NCI-H2081 (cell line): ENCODE results near the gene CEP250.
"Not testable (repeated sequence)": the region's sequence is repeated elsewhere in the genome, so short reads cannot be mapped to it uniquely, and the experiment has no call there.

Source experiments
- DNase-seq, 2 experiments: peaks; one replicate each; lab custom pipeline; 2025; lab: John Stamatoyannopoulos, UW

Gene CEP250

DNA sequence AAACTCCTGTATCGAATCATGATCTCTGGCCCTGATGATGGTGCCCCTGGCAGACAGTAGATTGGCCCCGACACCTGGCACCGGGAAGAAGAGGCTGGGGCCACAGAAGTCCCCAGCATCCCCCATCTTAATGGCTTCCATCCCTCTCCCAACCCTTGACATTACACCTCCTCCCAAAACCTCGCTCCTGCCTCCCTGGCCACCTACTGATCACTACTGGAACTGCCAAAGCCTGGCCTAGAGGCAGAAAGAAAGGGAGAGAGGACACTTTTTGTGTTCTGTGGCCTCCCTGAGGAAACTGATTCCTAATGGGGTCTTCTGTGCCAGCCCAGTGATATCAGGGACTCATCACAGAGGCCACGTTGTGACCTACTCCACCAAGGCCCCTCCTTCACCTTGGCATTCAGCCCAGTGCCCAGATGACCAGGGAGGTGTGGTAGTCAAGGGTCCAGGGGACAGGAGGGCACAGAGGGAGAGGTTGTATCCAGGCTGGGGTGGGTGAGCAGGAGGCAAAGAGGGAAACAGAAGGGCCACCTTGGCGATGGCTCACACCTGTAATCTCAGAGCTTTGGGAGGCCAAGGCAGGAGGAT, 68.0 kb downstream of the CEP250 start:
- no peak for DNase-seq

DNA sequence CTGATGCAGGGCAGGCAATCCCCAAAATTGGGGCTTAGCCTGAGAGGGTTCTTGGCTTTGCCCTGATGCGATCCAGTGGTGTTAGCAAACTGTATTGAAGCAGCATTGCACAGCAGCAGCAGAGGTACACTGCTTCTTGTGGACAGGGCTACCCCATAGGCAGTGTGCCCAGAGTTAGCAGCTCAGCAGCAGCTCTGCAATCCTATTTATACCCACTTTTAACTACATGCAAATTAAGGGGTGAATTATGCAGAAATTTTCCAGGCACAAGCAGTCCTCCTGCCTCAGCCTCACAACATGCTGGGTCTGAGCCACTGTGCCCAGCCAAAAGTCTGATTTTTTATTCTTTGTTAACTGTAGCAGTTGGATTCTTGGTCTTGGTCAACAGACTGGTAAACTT, 70.2 kb downstream of the CEP250 start:
- no peak for DNase-seq

DNA sequence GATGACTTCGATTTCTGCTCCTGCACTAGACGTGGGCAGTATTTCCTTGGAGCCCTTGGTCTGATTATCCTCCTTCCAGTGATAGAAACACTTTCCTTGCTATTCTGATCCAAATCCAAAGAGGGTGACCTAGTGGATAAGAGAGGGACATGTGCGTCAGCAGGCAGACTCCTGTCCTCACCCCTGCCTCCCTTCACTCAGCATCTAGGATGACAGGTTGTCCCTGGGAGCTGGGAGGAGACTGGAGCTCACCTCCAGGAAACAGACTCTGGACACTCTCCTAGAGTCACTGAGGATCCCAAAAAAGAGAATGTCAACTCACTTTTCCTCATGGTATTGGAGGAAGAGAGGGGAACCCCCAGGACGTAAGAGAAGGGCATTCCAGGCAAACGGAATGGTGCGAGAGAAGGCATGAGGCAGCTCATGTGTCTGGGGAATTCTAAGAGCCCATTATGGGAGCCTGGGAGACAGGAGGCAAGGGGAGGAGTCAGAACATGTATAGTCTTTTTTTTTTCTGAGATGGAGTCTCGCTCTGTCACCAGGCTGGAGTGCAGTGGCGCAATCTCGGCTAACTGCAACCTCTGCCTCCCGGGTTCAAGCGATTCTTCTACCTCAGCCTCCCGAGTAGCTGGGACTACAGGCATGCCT, 71.8 kb downstream of the CEP250 start:
- no peak for DNase-seq

DNA sequence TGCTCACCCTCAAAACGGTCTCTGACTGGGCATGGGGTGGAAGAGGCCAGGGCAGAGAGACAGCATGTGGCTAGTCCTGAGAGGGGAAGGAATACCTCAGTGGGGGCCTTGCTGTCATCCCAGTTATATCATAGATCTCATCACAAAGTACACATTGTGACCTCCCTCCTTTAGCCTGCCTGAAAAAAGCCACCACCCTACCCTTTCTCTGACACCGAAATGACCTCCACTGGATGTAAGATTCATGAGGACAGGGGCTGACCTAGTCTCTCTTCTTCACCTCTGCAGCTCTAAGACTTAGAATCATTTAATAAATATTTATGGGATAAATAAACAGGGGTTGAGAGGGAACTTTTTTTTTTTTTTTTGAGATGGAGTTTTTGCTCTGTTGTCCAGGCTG, 74.2 kb downstream of the CEP250 start, which contains the start of gene C20orf173:
Gene C20orf173, minus strand, starts transcription at position 101 of the 400 bp plus-strand sequence. CDS start 279 bp downstream, outside the sequence.
- DNase-seq: no peak

DNA sequence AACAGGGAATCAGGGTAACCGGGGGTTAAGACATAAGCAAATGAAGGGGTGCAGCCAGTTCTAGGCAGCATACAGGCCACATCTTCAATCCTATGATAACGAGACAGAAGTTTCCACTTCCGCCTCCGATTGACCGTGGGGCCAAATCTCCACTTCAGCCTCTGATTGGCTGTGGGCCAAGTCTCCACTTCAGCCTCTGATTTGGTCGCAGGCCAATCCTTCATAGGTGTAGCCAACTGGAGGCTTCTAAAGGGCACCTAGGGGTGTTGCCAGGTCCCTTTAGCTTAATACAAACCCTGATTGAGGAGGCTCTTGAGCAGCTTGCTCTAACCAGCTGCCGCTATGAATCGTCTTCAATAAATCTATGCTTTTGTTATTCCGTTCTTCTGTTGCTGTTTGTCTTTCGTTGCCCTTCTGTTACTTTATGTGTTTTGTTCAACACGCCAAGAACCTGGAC, 84.4 kb downstream of the CEP250 start:
- peak; percentile 28 to 58 for DNase-seq

DNA sequence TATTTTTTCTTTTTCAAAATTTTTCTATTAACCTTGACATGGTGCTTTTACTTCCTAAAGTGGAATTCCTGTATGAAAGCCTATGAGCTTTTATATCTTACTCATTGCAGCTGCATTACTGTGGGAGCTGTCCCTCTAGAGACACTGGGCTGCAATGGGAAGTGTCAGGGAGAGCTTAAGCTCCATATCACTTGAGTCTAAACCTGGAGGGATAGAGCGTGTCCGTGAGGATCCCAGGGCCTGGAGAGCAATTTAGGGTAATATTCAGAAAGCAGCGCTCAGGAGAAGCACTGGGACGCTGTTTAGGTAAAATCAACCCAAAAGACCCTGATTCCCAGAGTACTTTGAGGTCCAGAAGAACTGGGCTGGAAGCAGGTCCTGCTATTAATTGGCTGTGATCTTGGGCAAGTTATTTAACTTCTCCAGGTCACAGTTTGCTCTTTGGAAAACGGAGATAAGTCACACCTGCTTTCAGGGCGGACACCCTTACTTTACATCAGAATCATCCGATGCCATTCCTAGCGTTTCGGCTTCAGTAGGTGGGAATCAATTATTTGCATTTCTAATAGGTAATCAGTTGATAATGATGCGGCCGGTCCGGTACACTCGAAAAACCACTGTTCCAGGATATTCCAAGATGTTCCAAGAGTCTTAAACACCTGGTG, 85.9 kb downstream of the CEP250 start:
- DNase-seq: no peak

DNA sequence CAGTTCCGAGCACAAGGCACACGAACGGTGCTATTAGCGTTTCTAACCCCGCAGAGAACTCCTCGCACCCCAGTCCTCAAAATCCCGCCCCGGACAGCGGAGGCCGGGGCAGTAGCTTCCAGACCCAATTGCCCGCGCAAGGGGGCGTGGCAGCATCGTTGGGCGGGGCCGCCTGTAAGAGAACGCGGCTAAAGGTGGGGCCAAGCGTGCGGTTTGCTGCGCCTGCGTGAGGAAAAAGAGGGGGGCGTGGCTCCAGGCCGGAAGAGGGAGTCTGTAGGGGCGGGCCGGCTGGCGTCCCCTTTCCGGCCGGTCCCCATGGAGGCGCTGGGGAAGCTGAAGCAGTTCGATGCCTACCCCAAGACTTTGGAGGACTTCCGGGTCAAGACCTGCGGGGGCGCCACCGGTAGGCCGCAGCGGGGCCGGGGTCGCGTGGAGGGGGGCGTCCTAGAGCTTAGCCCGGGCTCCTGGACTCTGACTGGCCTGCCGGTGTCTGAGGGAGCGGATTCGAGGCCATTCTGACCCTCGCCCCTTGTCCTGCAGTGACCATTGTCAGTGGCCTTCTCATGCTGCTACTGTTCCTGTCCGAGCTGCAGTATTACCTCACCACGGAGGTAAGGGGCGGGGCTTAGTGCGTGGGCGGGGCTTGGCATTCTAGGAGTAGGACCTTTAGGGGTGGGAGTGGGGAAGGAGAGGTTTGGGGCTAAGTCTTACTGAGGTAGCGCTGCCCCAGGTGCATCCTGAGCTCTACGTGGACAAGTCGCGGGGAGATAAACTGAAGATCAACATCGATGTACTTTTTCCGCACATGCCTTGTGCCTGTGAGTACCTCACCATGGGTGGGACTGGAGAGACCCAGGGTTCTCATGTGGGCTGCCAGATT, 86.6 kb downstream of the CEP250 start, which contains the start of gene ERGIC3:
Gene ERGIC3, plus strand, starts transcription at position 296 of the 880 bp plus-strand sequence. Its CDS starts 20 bp downstream, at position 316.
- peak; percentile 95 to 97 for DNase-seq

DNA sequence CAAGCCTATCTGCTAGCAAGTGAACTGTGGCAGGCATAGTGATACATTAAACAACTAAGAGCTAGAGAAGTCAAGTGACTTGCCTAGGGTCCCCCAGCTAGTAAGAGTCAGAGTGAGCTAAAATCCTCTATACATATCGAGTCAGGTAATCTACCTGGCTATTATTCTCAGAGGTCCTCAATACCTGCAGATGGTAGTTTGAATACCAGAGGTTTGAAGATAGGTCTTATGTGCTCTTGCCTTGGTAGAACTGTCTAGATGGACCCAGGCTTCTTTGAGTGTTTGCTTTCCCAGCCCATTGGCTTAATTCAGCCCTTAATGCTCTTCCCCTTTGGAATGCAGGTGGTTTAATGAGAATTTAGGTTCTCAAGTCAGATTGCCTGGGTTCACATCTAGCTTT, 87.6 kb downstream of the CEP250 start:
- DNase-seq: no peak

DNA sequence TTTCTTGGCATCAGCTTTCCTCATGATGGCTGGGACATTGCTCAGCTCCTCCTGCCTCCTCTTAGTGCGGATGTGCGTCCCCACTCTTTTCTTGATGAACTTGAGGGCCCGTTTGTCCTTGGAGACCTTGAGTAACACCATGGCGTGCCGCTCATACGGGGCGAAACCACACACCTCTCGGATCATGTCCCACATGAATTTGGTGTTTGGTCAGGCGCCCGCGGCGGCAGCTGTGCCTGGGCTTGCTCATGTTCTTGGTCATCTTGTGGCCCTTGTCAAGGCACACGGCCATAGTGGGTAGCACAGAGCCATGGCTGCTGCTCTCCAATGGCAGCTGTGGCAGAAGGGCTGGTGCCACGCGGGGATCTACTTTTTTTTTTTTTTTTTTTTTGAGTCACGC, 89.0 kb downstream of the CEP250 start:
- no peak for DNase-seq

DNA sequence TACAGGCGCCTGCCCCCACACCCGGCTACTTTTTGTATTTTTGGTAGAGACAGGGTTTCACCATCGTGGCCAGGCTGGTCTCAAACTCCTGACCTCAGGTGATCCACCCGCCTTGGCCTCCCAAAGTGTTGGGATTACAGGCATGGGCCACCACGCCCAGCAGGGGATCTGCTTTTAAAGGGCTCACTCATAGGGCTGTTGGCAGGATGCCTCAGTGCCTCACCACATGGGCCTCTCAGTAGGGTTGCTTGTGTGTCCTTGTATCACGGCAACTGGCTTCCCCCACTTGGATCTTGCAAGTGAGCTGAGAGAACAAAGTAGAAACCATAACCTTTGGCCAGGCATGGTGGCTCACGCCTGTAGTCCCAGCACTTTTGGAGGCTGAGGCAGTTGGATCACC, 89.5 kb downstream of the CEP250 start:
- peak in 1 of 2 experiments; percentile 35 for DNase-seq

DNA sequence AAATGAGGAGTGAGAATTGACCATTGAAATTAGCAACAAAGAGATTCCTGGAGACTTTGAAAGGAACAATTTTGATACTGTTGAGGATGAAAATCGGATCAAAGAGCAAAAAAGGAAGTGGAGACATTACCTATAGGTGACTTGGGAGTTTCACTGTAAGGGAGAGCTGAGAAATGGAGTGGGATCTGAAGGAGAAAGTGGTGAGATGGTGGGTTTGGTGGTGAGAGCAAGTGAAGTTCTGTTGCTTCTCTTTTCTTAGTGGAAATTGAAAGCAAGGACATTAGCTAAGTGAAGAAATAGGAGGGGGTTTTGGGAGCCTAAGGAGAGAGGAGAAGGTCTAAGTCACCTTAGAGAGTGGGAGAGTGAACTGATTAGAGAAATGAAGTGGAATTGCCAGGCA, 90.7 kb downstream of the CEP250 start:
- DNase-seq: no peak

DNA sequence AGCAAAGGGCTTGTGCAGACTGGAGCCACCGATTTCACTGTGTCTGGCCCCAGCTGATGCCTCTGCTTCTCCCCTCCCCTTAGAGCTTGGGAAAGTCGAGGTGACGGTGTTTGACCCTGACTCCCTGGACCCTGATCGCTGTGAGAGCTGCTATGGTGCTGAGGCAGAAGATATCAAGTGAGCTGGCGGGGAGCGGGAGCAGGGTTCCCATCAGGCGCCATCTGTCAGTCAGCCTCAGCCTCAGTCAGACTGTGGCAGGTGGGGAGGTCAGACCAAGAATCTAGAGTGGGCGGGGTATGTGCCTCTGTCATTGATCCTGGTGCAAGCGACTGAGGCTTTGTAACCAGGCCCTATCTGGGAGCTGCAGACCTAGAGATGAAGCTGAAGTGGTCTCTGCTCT, 91.9 kb downstream of the CEP250 start:
- DNase-seq: no peak

DNA sequence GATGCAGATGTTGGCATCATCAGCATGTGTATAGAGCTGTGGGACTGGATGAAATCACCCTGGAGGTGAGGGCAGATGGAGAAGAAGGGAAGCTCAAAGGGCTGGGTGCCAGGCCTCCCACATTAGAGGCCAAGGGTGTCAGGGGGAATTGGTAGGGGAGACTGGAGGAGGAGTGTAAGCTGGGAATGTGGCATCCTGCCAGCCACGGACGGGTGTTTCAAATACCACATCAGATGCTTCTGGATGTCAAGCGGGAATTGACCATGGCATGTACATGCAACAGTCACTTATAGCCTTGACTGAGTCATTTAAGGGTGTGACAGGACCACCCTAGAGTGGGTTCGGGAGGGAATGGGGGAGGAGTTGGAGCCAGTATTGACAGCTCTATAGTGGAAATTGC, 96.1 kb downstream of the CEP250 start:
- no peak for DNase-seq

DNA sequence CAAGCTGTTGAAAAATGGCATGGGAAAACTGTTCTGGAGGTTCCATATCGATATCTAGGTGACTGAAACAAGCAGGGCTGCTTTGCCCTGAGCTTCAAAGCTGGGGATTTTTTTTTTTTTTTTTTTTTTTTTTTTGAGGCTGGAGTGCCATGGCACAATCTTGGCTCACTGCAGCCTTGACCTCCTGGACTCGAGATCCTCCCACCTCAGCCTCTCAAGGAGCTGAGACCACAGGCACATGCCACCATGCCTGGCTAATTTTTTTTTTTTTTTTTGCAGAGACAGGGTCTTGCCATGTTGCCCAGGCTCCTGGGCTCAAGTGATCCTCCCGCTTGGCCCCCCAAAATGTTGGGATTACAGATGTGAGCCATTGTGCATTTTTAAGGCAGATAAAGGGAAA, 97.5 kb downstream of the CEP250 start:
- no peak for DNase-seq

DNA sequence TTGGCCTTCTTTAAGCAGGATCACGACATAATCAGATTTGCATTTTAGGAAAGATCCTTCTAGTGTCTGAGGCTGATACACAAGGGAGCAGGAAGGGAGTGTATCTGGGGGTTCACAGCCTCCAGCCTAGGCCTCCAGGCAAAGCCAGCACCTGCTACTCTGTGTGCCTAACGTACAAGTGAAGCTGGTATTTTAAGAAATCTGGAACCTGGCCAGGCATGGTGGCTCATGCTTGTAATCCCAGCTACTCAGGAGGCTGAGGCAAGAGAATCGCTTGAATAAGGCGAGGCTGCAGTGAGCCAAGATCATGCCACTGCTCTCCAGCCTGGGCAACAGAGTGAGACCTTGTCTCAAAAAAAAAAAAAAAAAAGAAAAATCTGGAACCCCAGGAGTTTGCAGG, 100.1 kb downstream of the CEP250 start:
- DNase-seq: not testable (repeated sequence)

DNA sequence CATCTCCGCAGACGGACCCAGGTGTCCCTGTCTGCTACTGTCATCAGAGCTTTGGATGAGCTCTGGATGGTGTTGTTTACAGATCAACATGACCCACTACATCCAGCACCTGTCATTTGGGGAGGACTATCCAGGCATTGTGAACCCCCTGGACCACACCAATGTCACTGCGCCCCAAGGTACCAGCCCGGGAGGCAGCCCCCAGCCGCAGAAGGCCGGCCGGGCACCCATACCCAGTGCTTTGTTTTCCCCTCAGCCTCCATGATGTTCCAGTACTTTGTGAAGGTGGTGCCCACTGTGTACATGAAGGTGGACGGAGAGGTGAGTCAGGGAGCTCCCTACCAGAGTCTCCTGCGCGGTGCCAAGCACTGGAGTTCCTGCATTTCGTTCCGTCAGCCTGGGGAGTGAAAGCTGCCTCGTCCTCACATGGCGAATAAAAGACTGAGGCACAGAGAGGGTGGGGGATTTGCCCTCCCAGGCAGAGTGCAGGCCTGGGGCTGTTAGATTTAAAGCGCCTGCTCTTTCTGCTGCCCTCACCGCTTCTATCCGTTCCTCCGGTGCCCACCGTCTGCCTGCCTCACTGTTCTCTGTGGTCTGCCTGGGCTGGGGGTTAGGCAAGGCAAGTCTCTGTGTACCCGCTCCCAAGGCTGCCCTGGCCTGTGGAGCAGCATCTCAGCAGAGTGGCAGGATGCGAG, 100.7 kb downstream of the CEP250 start:
- DNase-seq: no peak

DNA sequence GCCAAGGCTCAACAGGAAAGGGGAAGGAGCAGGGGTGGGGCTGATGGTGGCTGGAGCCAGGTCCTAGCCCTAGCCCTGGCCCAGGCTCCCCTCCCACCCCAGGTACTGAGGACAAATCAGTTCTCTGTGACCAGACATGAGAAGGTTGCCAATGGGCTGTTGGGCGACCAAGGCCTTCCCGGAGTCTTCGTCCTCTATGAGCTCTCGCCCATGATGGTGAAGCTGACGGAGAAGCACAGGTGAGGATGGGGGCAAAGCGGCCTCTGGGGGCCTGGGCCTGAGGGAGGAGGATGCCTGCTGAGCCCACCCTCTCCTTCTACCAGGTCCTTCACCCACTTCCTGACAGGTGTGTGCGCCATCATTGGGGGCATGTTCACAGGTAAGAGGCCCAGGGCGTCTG, 101.5 kb downstream of the CEP250 start:
- no peak for DNase-seq

DNA sequence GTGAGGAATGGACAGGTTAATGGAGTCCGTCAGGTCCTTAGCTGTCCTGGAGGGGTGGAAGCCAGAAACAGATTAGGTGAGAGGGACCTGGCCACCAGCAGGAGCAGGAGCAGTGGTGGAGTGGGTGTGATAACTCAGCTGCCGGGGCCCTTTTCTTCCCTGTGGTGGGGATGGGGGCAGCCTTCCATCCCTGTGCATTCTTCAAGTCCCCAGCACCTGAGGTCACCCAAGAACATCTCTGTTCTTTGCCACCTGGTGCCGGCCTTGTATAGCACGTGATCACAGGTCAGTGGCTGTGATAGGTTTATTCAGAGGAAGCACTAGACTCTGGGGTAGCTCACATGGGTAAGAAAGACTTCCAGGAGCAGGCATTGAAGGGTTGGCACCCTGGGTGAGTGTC, 103.1 kb downstream of the CEP250 start:
- no peak for DNase-seq

DNA sequence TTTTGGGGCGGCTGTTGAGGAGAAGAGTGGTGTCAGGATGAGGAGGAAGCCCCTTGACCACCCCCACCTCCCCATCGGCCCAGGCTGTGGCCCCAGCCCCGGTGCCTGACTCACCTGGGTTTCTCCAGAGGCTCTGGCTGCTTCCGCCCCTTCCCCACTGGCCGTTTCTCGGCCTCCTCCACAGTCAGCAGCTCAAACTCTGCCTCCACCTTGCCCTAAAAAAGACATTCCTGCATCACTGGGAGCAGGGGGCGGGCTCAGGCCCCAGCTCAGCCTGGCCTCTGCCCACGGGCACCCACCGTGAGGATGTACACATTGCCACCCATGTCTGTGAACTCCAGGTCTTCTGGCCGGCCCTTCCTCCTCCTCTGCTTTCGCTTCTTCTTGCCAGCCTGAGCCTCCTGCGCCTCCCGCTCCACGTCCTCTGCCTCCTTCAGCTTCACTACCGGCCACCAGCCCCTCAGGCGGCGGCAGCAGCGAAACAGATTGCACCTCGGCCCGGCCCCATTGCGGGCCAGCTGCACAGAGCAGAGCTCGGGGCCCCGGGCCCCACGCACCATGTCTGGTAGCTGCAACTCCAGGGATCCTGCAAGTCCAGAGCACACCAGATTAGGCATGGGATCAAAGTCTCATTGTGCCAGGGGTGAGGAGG, 103.8 kb downstream of the CEP250 start:
- no peak for DNase-seq

DNA sequence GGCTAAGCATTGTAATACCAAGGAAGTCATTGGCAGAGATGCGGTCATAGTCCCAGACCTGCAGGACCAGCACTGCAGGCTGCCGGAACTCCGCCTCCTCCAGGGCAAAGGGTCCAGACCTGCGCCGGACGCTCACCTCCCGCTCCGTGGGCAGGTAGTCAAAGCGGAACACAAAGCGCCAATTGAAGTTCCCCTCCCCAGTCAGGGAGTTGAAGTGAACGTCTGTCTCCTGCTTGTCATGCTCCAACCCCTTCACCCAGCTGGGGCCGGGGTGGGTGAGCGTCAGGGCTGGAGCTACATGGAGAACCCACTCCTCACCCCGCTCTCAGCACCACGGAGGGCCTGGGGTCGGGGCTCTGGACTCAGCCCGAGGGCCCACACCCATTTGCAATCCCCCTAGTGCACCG, 104.7 kb downstream of the CEP250 start:
- no peak for DNase-seq

DNA sequence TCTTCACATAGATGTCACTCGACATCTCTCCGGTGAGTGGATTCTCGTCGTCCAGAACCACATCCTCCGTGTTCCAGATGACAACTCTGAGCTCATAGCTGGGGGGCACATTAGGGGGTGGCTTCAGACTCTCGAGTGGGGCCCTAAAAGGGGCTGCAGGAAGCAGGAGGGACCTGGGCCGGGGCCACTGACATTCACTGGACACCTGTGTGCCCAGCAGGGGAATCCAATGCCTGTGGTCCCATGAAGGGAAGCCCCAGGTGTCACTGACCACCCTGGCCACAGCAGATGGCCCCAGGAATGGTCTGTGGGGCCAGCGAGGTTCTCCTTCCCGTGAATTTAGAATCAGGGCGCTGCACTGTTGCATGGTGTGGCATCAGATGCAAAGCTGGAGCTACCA, 105.1 kb downstream of the CEP250 start:
- DNase-seq: no peak
